Left ventricle myocardium superior (tissue), 1 donor: ENCODE measurements around the gene SLTM. TPM values are rescaled to one million over a fixed set of nuclear protein-coding genes. Genes with fewer than 3 reads are reported as not detected.
"Not testable (repeated sequence)": the region's sequence is repeated elsewhere in the genome, so short reads cannot be mapped to it uniquely, and the experiment has no call there.

Experiments used
- ATAC-seq: fragments of 200-7000 bp; cut with Tn5 transposase; one replicate; pipeline ENCODE4 v1.9.1; 2020; ENCODE audit warnings: mild to moderate bottlenecking, moderate library complexity
- DNase-seq: peaks from one replicate; pipeline ENCODE4 v3.0.0-alpha.2; 2020
- intact Hi-C: fragments of 100-400 bp; cut with micrococcal nuclease; formaldehyde crosslinking; loops from one replicate; pipeline ENCODE4 v1.11.0; 2022
- total RNA-seq: library from RNA; stranded (reverse); fragmentation: NEBNext Ultra II Directional; extraction: Animal tissue kit (Norgen Biotek cat#: 25700); gene quantifications from one replicate; pipeline ENCODE4 v1.2.1, GENCODE V29; 2021
- donor health status: DM: no; HTN: yes; CAD: no; lungs with severe emphysema.

SLTM gene
- total RNA-seq, 1 donor from 2014 or later: 43.8 TPM

DNA sequence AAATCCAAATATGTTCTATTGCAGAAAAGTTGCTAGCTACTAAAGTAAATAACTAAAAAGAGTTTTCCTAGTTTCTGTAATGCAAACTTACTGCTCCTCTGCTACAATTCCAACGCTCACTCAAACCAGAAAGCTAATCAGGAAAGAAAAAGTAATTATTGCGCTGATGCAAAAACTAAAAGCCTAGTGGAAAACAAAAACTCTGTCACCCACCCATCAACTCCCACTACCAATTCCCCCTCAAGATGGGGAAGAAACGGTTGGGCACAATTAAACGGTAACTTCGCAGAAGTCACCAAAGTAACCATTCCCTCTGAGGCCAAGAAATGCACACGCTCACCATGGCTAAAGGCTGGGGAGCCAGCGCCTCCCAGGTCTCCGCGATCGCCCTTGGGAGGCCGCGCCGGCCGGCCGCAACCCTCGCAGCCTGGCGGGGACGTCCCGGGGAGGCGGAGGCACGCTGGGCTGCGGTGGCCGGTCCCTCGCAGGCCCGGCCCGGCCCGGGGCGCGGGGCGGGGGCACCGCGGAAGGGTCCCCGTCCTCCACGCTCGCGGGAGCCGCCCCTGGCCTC is 684 bp downstream of the SLTM start:
- ATAC-seq (peak; percentile 67), DNase-seq (no peak)
- intact Hi-C loops: no loop called here

DNA sequence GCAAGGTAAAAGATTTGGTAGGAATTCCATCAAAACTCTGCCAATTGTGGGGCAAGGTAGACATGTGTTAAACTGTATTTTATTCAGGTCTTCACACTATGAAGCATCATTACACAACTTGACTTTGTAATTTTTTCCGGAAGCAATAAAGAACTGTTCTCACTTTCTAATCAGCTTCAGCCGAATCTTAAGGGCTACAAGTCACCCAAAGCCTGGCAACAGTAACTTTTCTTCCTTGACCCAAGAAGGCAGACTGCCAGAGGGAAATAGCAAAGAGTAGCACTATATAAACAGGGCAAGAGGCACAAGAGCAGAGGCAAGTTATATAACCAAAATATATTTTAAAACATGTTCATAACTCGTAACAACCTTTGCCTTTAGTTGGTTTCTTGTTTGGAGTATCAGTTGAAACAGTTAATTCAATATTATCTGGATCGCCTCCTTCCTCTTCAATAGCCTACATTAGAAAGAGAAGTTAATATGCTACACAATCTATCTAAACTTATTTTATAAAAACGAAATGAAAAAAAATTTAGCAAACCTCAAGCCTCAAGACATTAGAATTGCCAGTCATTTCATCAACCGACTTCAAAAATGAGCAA is 1.4 kb downstream of the SLTM start:
- ATAC-seq (no peak), DNase-seq (no peak)
- intact Hi-C loops: no loop called here

- DNase-seq (no peak), ATAC-seq (no peak)
- intact Hi-C loops: no loop called here
These were observed 3.5 kb downstream of the SLTM start for GRCh38 chr15:58929891-58930416.

- DNase-seq: no peak
- no peak for ATAC-seq
- intact Hi-C loops: no loop called here
These were observed 6.7 kb downstream of the SLTM start for GRCh38 chr15:58926823-58927222.

GRCh38 chr15:58924327-58924726 is 9.2 kb downstream of the SLTM start:
- intact Hi-C loops: no loop called here
- peak; percentile 36 for ATAC-seq
- no peak for DNase-seq

DNA sequence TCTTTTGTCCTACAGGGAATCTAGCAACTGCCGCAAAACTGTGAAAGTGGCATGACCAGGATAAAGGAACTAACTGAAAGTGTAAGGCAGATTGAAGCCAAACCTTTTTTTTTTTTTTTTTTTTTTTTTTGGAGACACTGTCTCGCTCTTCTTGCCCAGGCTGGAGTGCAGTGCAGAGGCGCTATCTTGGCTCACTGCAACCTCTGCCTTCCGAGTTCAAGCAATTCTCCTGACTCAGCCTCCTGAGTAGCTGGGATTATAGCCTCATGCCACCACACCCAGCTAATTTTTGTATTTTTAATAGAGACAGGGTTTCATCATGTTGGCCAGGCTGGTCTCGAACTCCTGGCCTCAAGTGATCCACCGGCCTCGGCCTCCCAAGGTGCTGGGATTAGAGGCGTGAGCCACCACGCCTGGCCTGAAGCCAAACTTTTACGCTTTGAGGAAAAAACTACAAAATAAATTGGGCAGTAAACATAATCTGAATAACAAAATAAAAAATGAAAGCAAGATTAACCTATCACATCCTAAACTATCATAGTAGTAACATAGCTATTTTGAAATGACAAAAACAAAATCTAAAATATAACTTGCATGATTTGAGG is 9.7 kb downstream of the SLTM start:
- DNase-seq (no peak), ATAC-seq (peak; percentile 14)
- intact Hi-C loops: no loop called here

- DNase-seq (no peak), ATAC-seq (no peak)
- intact Hi-C loops: no loop called here
These were observed 10.2 kb downstream of the SLTM start for GRCh38 chr15:58923284-58923683.

DNA sequence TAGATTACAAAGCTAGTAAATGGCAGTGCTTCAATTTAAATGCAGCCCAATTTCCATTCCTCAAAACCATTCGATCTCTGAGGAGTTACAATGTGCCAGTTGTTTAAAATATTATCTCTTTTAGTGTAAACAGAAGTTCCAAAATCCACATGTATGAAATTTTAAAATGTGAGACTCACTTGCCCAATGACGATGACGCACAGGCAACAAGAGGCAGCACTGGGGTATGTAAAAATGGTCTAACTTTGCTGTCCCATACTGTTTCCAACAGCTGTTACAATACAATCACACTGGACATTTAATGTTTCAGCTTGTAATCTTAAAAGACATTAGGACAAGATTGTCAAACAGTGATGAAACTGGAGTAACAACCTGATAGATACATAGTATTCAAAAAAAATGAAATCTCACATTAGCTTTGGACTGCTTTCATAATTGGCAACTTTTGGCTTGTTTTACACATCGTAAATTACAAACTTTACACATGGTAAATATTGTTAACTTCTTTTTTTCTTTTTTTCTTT is 12.2 kb downstream of the SLTM start:
- intact Hi-C loops: no loop called here
- no peak for ATAC-seq
- DNase-seq: no peak

- ATAC-seq, intact Hi-C loops: not testable (repeated sequence)
These were observed 13.0 kb downstream of the SLTM start for GRCh38 chr15:58920447-58920846.

GRCh38 chr15:58919232-58919631 is 14.2 kb downstream of the SLTM start:
- intact Hi-C loops: no loop called here
- ATAC-seq: no peak
- no peak for DNase-seq

More at GRCh38 chr15:58920447-58920846, 13.0 kb downstream of the SLTM start:
- DNase-seq: not testable (repeated sequence)

DNA sequence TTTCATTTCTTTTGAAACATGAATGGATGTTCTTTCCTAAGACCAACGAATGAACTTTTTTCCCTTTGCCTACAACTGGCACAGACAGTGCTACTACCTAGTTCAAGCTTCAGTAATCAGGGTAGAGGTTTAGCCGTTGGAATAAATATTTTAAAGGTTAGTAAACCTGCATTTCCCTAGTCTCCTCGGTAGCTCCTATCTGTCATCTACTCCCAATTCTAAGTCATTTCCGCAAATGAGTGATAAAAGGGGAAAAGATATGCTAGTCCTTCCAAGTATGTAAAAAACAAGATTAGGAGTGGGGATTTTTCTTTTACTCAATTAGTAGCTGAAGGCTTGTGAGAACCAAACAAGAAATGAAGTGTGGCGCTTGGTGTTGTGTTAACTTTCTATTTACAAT is 15.2 kb downstream of the SLTM start:
- intact Hi-C loops: no loop called here
- DNase-seq (no peak), ATAC-seq (peak; percentile 26)

DNA sequence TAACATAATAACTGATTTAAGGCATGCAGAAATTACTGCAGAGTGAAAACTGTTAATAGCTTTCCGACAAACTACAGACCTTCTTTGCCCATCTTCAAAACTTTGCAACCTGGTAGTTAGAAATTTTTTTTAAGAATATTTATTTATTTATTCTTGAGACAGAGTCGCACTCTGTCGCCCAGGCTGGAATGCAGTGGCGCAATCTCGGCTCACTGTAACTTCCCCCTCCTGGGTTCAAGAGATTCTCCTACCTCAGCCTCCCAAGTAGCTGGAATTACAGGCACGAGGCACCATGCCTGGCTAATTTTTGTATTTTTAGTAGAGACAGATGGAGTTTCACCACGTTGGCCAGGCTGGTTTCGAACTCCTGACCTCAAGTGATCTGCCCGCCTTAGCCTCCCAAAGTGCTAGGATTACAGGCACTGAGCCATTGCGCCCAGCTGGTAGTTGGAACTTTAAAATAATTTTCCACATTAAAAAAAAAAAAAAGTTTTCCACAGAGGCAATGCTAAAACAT is 15.8 kb downstream of the SLTM start:
- ATAC-seq, DNase-seq, intact Hi-C loops: not testable (repeated sequence)

DNA sequence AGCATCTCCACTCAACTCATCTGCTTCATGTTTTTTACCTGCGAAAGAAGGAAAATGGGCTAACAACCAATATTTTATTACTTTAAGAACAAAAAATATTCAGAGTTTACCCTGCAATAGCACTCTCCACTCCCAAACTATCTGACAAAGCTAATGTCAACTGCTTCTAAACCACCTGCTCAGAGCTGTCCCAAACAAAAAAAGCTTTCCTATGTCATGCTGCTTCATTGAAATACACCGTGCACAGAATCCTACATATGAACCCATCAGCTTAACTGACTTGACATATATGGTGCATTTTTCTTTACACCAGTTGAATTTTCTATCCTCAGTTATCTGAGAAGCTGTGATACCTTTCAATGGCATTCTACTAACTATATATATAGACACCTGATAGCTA is 16.5 kb downstream of the SLTM start:
- DNase-seq (no peak), ATAC-seq (no peak)
- intact Hi-C loops: no loop called here

- no peak for ATAC-seq
- intact Hi-C loops: no loop called here
- DNase-seq: no peak
These were observed 23.0 kb downstream of the SLTM start for GRCh38 chr15:58910456-58910855.

GRCh38 chr15:58909616-58910015 is 23.9 kb downstream of the SLTM start:
- ATAC-seq (no peak), DNase-seq (no peak)
- intact Hi-C loops: no loop called here

DNA sequence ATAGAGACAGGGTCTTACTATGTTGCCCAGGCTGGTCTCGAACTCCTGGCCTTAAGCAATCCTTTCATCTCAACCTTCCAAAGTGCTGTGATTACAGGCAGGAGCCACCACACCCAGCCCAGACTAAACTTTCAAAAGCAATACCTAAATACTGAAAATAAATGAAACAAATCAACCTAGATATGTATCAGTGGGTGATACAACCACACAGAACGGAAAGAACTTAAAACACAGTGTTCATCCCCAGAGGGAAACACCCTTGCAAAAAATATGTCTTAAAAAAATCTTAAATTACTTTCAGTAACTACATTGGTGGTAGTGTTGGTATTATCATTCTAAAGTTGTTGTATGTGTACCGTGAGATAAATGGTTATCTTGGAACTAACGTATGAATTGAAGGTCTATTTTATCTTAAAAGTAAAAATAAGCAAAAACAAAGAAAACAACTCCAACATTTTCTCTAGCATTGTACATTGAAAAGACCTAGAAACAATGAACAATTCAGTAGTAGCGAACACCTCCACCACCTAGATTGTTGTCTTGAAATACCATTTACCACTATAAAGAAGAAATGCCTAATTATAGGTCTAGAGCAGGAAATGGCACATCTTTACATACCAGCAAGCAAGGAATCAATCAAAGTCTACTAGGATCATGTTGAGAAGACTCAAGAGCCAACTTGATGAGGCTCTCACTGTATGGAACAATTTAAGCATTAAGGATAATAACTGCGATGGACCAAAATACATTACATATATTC is 24.7 kb downstream of the SLTM start:
- no peak for ATAC-seq
- intact Hi-C loops: no loop called here
- no peak for DNase-seq

DNA sequence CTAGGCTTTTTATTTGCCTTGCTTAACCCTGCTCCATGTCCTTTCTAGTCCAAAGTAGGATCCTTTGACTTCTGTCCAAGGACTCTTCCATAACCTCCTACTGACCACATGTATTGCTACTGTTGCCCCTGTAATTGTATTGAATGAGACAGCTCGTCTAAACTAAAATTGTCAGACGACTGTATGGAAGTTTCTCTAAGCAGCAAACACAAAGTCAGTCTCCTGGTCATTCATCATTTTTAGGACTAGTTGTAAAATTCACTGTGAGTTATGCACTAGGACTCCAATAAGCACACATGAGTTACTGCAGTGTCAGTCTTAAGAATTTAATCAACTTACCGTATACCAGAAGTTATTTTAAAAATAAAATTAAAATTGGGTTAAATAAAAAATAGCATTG is 32.8 kb downstream of the SLTM start:
- ATAC-seq (no peak), DNase-seq (no peak)
- intact Hi-C loops: no loop called here

DNA sequence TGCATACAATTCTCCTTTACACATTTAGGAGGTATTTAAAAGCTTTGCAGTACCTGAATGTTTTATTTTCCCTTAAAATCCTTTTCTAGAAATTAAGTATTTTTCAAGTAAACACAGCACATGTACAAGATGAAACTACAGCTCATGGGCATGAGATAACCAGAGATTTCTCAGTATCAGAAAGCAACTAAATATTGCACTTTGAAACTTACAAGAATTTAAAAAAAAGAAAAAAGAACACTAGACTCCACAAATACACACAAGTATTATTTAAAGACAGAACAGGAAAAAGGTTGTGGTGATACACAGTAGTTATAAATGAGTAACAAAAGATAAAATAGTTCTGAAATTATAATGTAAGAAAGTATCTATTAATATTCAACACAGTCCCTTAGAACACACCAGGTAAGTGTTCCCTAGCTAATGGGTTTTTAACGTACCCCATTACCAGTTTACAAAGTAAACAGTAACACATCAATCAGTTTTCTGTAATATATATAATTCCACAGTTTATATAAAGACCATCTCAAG is 35.3 kb downstream of the SLTM start:
- DNase-seq (no peak), ATAC-seq (no peak)
- intact Hi-C loops: no loop called here

- intact Hi-C loops: no loop called here
- no peak for DNase-seq
- no peak for ATAC-seq
These were observed 44.1 kb downstream of the SLTM start for GRCh38 chr15:58889363-58889762.
